H9 (cell line): Measurements from ENCODE around the gene IMMP1L. TPM values are rescaled to one million over a fixed set of nuclear protein-coding genes. Genes with fewer than 3 reads are reported as not detected.

Experiments used
- DNase-seq: peaks from one replicate; pipeline ENCODE4 v3.0.0-alpha.2; 2017
- H2AFZ ChIP-seq: one replicate; pipeline ENCODE4 v1.6.1; 2013; ENCODE audit warnings: mild to moderate bottlenecking, low read length, control low read depth, moderate library complexity
- H2AK5ac ChIP-seq: 2 replicates; pipeline ENCODE4 v1.6.1; 2013; ENCODE audit warnings: low read length, control low read depth, mixed read lengths; ENCODE audit not compliant: insufficient read length
- H2BK120ac ChIP-seq: one replicate; pipeline ENCODE4 v1.6.1; 2013; ENCODE audit warnings: low read depth, mild to moderate bottlenecking, low read length, control low read depth, inconsistent platforms; ENCODE audit not compliant: poor library complexity, severe bottlenecking
- H2BK12ac ChIP-seq: 2 replicates; pipeline ENCODE4 v1.6.1; 2013; ENCODE audit warnings: low read length, control low read depth, mixed read lengths, low read depth; ENCODE audit not compliant: insufficient read length
- H2BK15ac ChIP-seq: 2 replicates; pipeline ENCODE4 v1.6.1; 2013; ENCODE audit warnings: low read depth, low read length, control low read depth
- H2BK20ac ChIP-seq: one replicate; pipeline ENCODE4 v1.6.1; 2013; ENCODE audit warnings: low read depth, mild to moderate bottlenecking, low read length, control low read depth, inconsistent platforms; ENCODE audit not compliant: poor library complexity, severe bottlenecking
- H2BK5ac ChIP-seq: 2 replicates; pipeline ENCODE4 v1.6.1; 2013; ENCODE audit warnings: low read length, control low read depth, mixed read lengths; ENCODE audit not compliant: insufficient read length
- H3K14ac ChIP-seq: 2 replicates; pipeline ENCODE4 v1.6.1; 2013; ENCODE audit warnings: low read length, control low read depth; ENCODE audit not compliant: insufficient read depth
- H3K18ac ChIP-seq: 2 replicates; pipeline ENCODE4 v1.6.1; 2013; ENCODE audit warnings: low read depth, mild to moderate bottlenecking, mixed read lengths, low read length, control low read depth; ENCODE audit not compliant: insufficient read length
- H3K23ac ChIP-seq: 2 replicates; pipeline ENCODE4 v1.6.1; 2013; ENCODE audit warnings: low read length, control low read depth, mixed read lengths, low read depth; ENCODE audit not compliant: insufficient read length
- H3K23me2 ChIP-seq: 2 replicates; pipeline ENCODE4 v1.6.1; 2013; ENCODE audit warnings: low read depth, mild to moderate bottlenecking, mixed read lengths, low read length, control low read depth; ENCODE audit not compliant: insufficient read length, poor library complexity, severe bottlenecking
- H3K27ac ChIP-seq: 2 replicates; pipeline ENCODE4 v1.5.1; 2013; ENCODE audit warnings: low read length, control low read depth, mixed read lengths, low read depth; ENCODE audit not compliant: insufficient read length
- H3K27me3 ChIP-seq: 2 replicates; pipeline ENCODE4 v1.6.1; 2013; ENCODE audit warnings: low read length, control low read depth, inconsistent platforms; ENCODE audit not compliant: insufficient read depth
- H3K4ac ChIP-seq: 2 replicates; pipeline ENCODE4 v1.6.1; 2013; ENCODE audit warnings: low read depth, mild to moderate bottlenecking, control low read depth, inconsistent platforms, low read length, moderate library complexity
- H3K4me1 ChIP-seq: 2 replicates; pipeline ENCODE4 v1.6.1; 2013; ENCODE audit warnings: low read length, control low read depth, inconsistent platforms; ENCODE audit not compliant: insufficient read depth
- H3K4me2 ChIP-seq: 2 replicates; pipeline ENCODE4 v1.6.1; 2013; ENCODE audit warnings: low read length, control low read depth, mixed read lengths; ENCODE audit not compliant: insufficient read length, insufficient read depth
- H3K56ac ChIP-seq: 2 replicates; pipeline ENCODE4 v1.6.1; 2013; ENCODE audit warnings: low read depth, mild to moderate bottlenecking, mixed read lengths, low read length, control low read depth; ENCODE audit not compliant: insufficient read length
- H3K79me1 ChIP-seq: 2 replicates; pipeline ENCODE4 v1.6.1; 2013; ENCODE audit warnings: low read depth, mild to moderate bottlenecking, moderate library complexity, low read length, control low read depth, inconsistent platforms; ENCODE audit not compliant: insufficient read depth, poor library complexity, severe bottlenecking
- H3K79me2 ChIP-seq: 2 replicates; pipeline ENCODE4 v1.6.1; 2013; ENCODE audit warnings: low read length, control low read depth, inconsistent platforms; ENCODE audit not compliant: insufficient read depth
- H3K9ac ChIP-seq: 2 replicates; pipeline ENCODE4 v1.6.1; 2013; ENCODE audit warnings: low read length, control low read depth, mixed read lengths; ENCODE audit not compliant: insufficient read length; ENCODE audit errors: extremely low read depth
- H3K9me3 ChIP-seq: one replicate; pipeline ENCODE4 v1.6.1; 2013; ENCODE audit warnings: low read depth, low read length, inconsistent platforms; ENCODE audit not compliant: control insufficient read depth
- H3T11ph ChIP-seq: one replicate; pipeline ENCODE4 v1.6.1; 2013; ENCODE audit warnings: mild to moderate bottlenecking, low read length, control low read depth, inconsistent platforms
- H4K20me1 ChIP-seq: one replicate; pipeline ENCODE4 v1.6.1; 2013; ENCODE audit not compliant: control insufficient read depth, insufficient read length, insufficient read depth
- H4K5ac ChIP-seq: 2 replicates; pipeline ENCODE4 v1.6.1; 2013; ENCODE audit warnings: low read depth, mild to moderate bottlenecking, mixed read lengths, low read length, control low read depth; ENCODE audit not compliant: insufficient read length
- H4K8ac ChIP-seq: replicated peaks from 2 replicates; pipeline ENCODE4 v1.6.1; 2013; ENCODE audit warnings: low read length, control low read depth, mixed read lengths, low read depth; ENCODE audit not compliant: insufficient read length
- H4K91ac ChIP-seq: 2 replicates; pipeline ENCODE4 v1.6.1; 2013; ENCODE audit warnings: low read depth, mild to moderate bottlenecking, moderate library complexity, mixed read lengths, low read length, control low read depth; ENCODE audit not compliant: insufficient read length
- H3K27ac Mint-ChIP-seq, 3 experiments: 2 replicates in 2 of 3; 3 replicates in 1 of 3; pipeline ENCODE4 v1.8.0; 2020 to 2021; ENCODE audit warnings: mixed read lengths in 3 of 3, mild to moderate bottlenecking in 1 of 3, moderate library complexity in 1 of 3
- H3K27me3 Mint-ChIP-seq: 2 replicates; pipeline ENCODE4 v1.8.0; 2021; ENCODE audit warnings: low read depth, mild to moderate bottlenecking, moderate library complexity, mixed read lengths
- H3K36me3 Mint-ChIP-seq, 3 experiments: 2 replicates in 2 of 3; 3 replicates in 1 of 3; pipeline ENCODE4 v1.8.0; 2020 to 2021; ENCODE audit warnings: low read depth in 3 of 3, mixed read lengths in 3 of 3; ENCODE audit not compliant: insufficient read depth in 1 of 3
- H3K4me1 Mint-ChIP-seq, 2 experiments: 2 replicates each; pipeline ENCODE4 v1.8.0; 2020; ENCODE audit warnings: mixed read lengths in 2 of 2
- H3K4me3 Mint-ChIP-seq, 2 experiments: 2 replicates in 1 of 2; 3 replicates in 1 of 2; pipeline ENCODE4 v1.8.0; 2020 to 2021; ENCODE audit warnings: mild to moderate bottlenecking in 2 of 2, mixed read lengths in 2 of 2, moderate library complexity in 1 of 2
- H3K9me3 Mint-ChIP-seq, 2 experiments: 2 replicates in 1 of 2; 3 replicates in 1 of 2; pipeline ENCODE4 v1.8.0; 2020; ENCODE audit warnings: mild to moderate bottlenecking in 2 of 2, mixed read lengths in 2 of 2, moderate library complexity in 1 of 2
- CTCF ChIP-seq: fragments of 200-600 bp; sonication (generic); conservative IDR thresholded peaks from 3 replicates; pipeline ENCODE4 v1.8.0; 2021; ENCODE audit warnings: antibody characterized with exemption, mild to moderate bottlenecking
- total RNA-seq: library from RNA; stranded (reverse); gene quantifications from 2 replicates; pipeline ENCODE4 v1.2.1, GENCODE V29; 2021

The IMMP1L gene
- total RNA-seq, 1 experiment from 2014 or later: 27.0 TPM

- no peak overlapping the region for H2BK5ac ChIP-seq
- no peak overlapping the region for H3K4ac ChIP-seq
- no peaks in the 10 kb centered on the region for H3K4me1 ChIP-seq
- H3K79me2 ChIP-seq: no peaks in the 10 kb centered on the region
- H3K14ac ChIP-seq: no peak overlapping the region
- no peak overlapping the region for H3K9ac ChIP-seq
- no peak for DNase-seq
- no peak overlapping the region for H4K91ac ChIP-seq
- H3K4me1 Mint-ChIP-seq: no peaks in the 10 kb centered on the region
- no peak overlapping the region for H3T11ph ChIP-seq
- H4K8ac ChIP-seq: no peak overlapping the region
- H3K4me2 ChIP-seq: no peak overlapping the region
- peaks cover 2 to 8% (median 6%) of the 10 kb centered on the region in 3 experiments; a peak in 4 of 7 replicates for H3K36me3 Mint-ChIP-seq
- H4K5ac ChIP-seq: no peak overlapping the region
- no peaks in the 10 kb centered on the region for H4K20me1 ChIP-seq
- H3K79me1 ChIP-seq: no peaks in the 10 kb centered on the region
- H3K56ac ChIP-seq: no peak overlapping the region
- H3K27ac Mint-ChIP-seq: no peak overlapping the region
- no peaks in the 10 kb centered on the region for H3K27me3 ChIP-seq
- H3K27me3 Mint-ChIP-seq: no peaks in the 10 kb centered on the region
- H2AK5ac ChIP-seq: no peak overlapping the region
- TF ChIP-seq CTCF: no peak
- H2BK15ac ChIP-seq: no peak overlapping the region
- no peak overlapping the region for H2AFZ ChIP-seq
- H3K23ac ChIP-seq: no peak overlapping the region
- H2BK120ac ChIP-seq: no peak overlapping the region
- H3K23me2 ChIP-seq: no peaks in the 10 kb centered on the region
- H3K9me3 Mint-ChIP-seq: no peaks in the 10 kb centered on the region
- H2BK12ac ChIP-seq: no peak overlapping the region
- H3K27ac ChIP-seq: no peak overlapping the region
- no peak overlapping the region for H3K4me3 Mint-ChIP-seq
- H2BK20ac ChIP-seq: no peak overlapping the region
- H3K9me3 ChIP-seq: no peaks in the 10 kb centered on the region
- H3K18ac ChIP-seq: no peak overlapping the region
These were observed 12.2 kb upstream of the IMMP1L start for GRCh38 chr11:31521497-31522150.
